ENCODE data around the gene CMPK1.

Gene CMPK1

DNA sequence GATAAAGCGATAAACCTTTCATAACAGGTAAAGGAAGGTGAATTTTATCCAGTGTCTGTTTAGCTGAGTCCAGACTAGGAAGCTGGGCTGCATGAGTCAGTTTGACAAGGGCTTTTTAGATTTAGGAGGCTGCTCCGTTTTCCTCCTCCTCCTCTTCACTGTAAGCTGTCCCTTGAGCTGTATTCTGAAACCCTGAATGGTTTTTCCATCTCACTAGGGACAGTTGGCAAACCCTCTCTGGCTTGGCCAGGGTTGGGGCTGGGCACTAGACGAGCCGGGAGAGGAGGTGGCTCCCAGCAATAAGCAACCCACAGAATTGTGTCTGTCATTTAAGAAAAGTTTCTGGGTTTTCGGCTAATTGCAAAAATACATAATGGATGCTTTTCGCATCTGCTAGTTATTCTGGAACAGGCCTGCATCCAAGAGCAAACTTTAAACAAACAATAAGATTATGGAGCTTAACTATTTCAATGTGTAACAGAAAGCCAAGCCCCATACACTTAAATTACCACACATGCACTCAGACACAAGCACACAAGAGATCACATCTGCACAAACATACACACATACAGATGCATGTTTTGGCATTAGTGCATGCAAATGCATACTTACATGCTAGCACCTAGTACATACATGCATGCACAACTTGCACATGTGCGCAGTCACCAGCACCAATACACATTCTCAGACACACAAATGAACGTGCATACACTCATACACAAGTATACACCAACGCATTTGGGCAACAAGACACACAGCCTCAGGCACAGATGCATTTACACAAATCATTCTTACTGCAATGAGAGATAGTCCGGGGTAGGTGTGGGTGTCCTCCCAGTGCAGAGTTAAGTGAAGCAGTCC lies 54.7 kb downstream of the CMPK1 start:
- H3K9ac ChIP-seq (ENCODE audit: low read length), result no peak overlapping the region
- no peak overlapping the region for H3K4me3 ChIP-seq (ENCODE audit: low read length)
- H3K27me3 ChIP-seq (ENCODE audit: control insufficient read depth, insufficient read depth, low read length), result no peaks in the 10 kb centered on the region
- no peaks in the 10 kb centered on the region for H3K36me3 ChIP-seq (ENCODE audit: control insufficient read depth, insufficient read depth, low read length)
- no peak overlapping the region for H3K27ac ChIP-seq (ENCODE audit: low read depth, low read length)
- no peaks in the 10 kb centered on the region for H3K4me1 ChIP-seq (ENCODE audit: control insufficient read depth, insufficient read depth, low read length)

DNA sequence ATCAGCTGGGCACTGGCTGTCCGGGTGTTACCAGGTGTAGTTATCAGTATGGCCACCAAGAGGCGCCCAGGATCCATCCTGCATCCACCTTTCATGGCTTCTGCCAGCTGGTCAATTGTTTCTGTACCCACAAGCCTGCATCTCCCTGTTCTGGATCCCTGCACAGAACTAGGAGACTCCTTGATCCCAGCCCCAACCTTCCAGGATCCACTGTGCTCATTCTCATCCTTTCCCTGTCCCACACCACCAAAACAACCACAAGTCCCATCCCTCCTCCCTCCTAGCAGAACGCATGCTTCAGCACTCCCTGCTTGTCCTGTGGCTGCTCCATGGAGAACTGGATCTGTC lies 55.3 kb downstream of the CMPK1 start:
- no peaks in the 10 kb centered on the region for H3K4me1 ChIP-seq (ENCODE audit: control insufficient read depth, insufficient read depth, low read length)
- H3K27me3 ChIP-seq (ENCODE audit: control insufficient read depth, insufficient read depth, low read length), result no peaks in the 10 kb centered on the region
- H3K27ac ChIP-seq (ENCODE audit: low read depth, low read length), result no peak overlapping the region
- H3K4me3 ChIP-seq (ENCODE audit: low read length), result no peak overlapping the region
- H3K9ac ChIP-seq (ENCODE audit: low read length), result no peak overlapping the region
- H3K36me3 ChIP-seq (ENCODE audit: control insufficient read depth, insufficient read depth, low read length), result no peaks in the 10 kb centered on the region

DNA sequence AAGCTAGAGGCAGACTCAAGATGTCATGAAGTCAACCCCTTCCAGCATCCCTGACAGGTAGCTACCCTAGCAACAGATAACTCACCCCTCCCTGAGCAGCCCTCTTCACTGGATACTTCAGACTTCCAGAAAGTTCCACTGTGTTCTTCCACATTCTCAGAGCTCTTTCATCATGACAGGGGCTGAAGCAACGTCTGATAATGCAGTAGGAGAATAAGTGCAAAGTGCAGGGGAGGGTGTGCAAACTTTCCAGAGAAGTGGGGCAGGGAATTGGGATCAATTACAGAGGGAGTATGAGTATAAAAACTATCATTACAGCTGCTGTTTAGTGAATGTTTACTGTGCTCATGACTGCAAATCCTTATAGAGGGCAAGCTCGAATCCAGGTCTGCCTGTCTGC lies 56.1 kb downstream of the CMPK1 start:
- H3K36me3 ChIP-seq (ENCODE audit: control insufficient read depth, insufficient read depth, low read length), result no peaks in the 10 kb centered on the region
- H3K9ac ChIP-seq (ENCODE audit: low read length), result no peak overlapping the region
- no peak overlapping the region for H3K27ac ChIP-seq (ENCODE audit: low read depth, low read length)
- no peaks in the 10 kb centered on the region for H3K4me1 ChIP-seq (ENCODE audit: control insufficient read depth, insufficient read depth, low read length)
- no peaks in the 10 kb centered on the region for H3K27me3 ChIP-seq (ENCODE audit: control insufficient read depth, insufficient read depth, low read length)
- no peak overlapping the region for H3K4me3 ChIP-seq (ENCODE audit: low read length)

DNA sequence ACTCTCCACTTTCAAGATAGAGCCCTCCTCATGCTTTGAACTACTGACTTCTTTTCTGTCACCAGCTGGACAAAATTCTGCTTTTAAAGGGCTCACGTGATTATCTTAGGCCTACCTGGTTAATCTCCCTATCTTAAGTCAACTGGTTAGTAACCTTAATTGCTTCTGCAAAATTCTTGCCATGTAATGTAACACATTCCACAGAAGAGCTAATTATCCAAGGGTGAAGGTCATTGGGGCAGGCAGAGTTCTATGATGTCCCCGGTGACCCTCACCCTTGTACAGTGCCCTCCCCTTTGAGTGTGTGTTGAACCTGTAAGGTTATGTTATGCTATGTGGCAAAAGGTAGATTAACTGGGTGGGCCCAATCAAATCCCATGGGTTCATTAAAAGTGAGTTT lies 57.3 kb downstream of the CMPK1 start:
- Histone ChIP-seq H3K36me3 (ENCODE audit: control insufficient read depth, insufficient read depth, low read length) (no peaks in the 10 kb centered on the region), H3K9ac (ENCODE audit: low read length) (no peak overlapping the region), H3K4me3 (ENCODE audit: low read length) (no peak overlapping the region), H3K4me1 (ENCODE audit: control insufficient read depth, insufficient read depth, low read length) (no peaks in the 10 kb centered on the region), H3K27me3 (ENCODE audit: control insufficient read depth, insufficient read depth, low read length) (no peaks in the 10 kb centered on the region), H3K27ac (ENCODE audit: low read depth, low read length) (no peak overlapping the region)

DNA sequence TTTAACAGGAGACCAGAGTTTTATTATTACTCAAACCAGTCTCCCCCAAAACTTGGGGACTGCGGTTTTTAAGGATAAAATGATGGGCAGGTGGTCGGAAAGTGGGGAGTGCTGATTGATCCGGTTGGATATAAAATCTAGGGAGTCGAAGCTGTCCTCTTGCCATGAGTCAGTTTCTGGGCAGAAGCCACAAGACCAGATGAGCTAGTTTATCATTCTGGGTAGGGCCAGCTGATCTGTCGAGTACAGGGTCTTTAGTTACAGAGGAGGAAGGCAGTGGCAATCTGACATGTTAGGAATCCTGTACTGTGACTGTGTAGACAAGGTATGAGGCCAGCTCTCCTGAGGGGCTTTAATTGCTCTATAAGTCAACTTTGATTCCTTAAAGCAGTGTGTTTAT lies 59.6 kb downstream of the CMPK1 start:
- Histone ChIP-seq H3K9ac (ENCODE audit: low read length) (no peak overlapping the region), H3K27ac (ENCODE audit: low read depth, low read length) (no peak overlapping the region), H3K4me1 (ENCODE audit: control insufficient read depth, insufficient read depth, low read length) (no peaks in the 10 kb centered on the region), H3K36me3 (ENCODE audit: control insufficient read depth, insufficient read depth, low read length) (no peaks in the 10 kb centered on the region), H3K27me3 (ENCODE audit: control insufficient read depth, insufficient read depth, low read length) (peaks cover 2% of the 10 kb centered on the region), H3K4me3 (ENCODE audit: low read length) (no peak overlapping the region)

DNA sequence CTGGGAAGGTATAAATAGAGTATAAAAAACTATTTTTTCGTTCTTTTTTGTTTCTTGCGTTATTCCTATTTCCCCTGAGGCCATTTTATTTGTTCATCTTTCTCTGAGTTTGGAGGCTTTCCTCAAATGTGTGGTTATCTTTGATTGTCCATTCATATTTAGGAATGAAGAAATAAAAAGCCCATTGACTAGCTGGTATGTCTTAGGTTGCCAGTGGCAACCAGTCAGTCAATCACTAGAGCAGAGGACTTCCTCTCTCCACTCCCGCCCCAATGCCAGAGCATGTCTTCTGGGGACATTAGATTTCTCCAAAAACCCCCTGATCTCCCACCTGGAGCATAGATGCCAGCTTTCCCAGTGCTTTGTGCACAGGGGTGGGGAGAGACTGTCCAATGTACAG lies 61.8 kb downstream of the CMPK1 start:
- Histone ChIP-seq H3K9ac (ENCODE audit: low read length) (no peak overlapping the region), H3K27me3 (ENCODE audit: control insufficient read depth, insufficient read depth, low read length) (peaks cover 2% of the 10 kb centered on the region), H3K4me1 (ENCODE audit: control insufficient read depth, insufficient read depth, low read length) (no peaks in the 10 kb centered on the region), H3K36me3 (ENCODE audit: control insufficient read depth, insufficient read depth, low read length) (no peaks in the 10 kb centered on the region), H3K4me3 (ENCODE audit: low read length) (no peak overlapping the region), H3K27ac (ENCODE audit: low read depth, low read length) (no peak overlapping the region)

DNA sequence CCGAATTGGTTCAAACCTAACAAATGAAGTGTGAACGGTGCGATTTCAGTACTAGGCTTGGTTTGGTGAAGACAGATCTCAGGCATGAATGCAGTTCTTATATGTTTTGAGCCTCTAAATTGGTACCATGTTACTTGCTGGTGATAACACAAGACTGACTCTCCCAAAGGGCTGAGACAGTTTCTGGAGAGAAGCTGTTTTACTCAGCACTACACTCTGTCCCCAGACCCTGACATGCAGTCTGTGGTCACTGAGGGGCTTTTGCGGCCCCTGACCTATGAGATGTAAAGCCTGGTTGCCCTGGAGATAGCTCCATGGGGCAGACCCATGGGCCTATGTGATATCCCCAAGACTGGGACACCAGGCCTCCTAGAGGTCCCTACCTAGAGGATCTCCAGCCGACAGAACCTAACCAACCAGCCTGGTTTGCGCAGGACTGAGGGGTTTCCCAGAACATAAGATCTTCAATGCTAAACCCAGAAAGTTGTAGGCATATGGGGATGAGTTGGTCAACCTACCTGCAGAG lies 63.1 kb downstream of the CMPK1 start:
- no peak overlapping the region for H3K27ac ChIP-seq (ENCODE audit: low read depth, low read length)
- H3K36me3 ChIP-seq (ENCODE audit: control insufficient read depth, insufficient read depth, low read length), result no peaks in the 10 kb centered on the region
- peaks cover 2% of the 10 kb centered on the region for H3K27me3 ChIP-seq (ENCODE audit: control insufficient read depth, insufficient read depth, low read length)
- H3K9ac ChIP-seq (ENCODE audit: low read length), result no peak overlapping the region
- H3K4me3 ChIP-seq (ENCODE audit: low read length), result no peak overlapping the region
- H3K4me1 ChIP-seq (ENCODE audit: control insufficient read depth, insufficient read depth, low read length), result no peaks in the 10 kb centered on the region

DNA sequence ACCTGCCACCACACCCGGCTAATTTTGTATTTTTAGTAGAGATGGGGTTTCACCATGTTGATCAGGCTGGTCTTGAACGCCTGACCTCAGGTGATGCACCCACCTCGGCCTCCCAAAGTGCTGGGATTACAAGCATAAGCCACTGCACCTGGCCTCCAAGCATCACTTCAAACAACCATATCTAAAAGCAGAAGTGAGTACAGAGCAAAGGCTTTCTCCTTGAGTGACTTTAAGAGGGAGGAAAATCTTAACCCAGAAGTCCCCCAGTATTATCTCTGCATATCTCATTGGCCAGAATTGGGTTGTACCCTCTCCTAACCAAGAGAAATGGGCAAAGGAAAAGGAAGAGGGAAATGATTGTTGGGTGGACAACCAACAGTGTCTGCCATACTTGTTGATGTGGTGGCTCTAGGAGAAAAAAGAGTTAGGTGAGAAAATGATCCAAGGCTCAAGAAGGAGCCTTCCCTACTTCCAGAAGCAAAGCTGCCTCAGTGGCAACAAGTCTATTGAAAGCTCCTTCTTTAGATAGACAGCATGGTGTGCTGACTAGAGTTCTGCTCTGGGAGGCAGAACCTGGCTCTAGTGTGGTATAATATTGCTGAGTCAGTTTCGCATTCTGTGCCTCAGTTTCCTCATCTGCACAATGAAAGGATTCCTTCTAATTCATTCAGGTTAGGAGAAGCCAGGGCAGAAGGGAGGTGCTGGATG lies 65.7 kb downstream of the CMPK1 start:
- Histone ChIP-seq H3K36me3 (ENCODE audit: control insufficient read depth, insufficient read depth, low read length) (no peaks in the 10 kb centered on the region), H3K4me3 (ENCODE audit: low read length) (no peak overlapping the region), H3K9ac (ENCODE audit: low read length) (no peak overlapping the region), H3K4me1 (ENCODE audit: control insufficient read depth, insufficient read depth, low read length) (no peaks in the 10 kb centered on the region), H3K27ac (ENCODE audit: low read depth, low read length) (no peak overlapping the region), H3K27me3 (ENCODE audit: control insufficient read depth, insufficient read depth, low read length) (peaks cover 2% of the 10 kb centered on the region)

DNA sequence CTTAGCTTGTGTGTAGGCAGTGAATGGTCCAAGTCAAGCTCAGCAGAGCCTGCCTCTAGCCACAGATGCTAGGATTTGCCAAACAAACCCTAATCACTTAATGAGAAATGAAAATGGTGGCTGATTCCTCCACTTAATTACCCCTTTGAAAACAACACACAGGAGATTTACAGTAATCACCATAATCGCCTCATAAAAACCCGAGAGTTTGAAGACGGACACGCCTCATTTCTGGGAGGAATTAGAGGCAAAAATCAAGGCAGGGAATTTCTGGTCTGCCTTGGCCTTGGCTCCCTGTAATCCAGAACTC lies 66.2 kb downstream of the CMPK1 start:
- no peak overlapping the region for H3K27ac ChIP-seq (ENCODE audit: low read depth, low read length)
- H3K27me3 ChIP-seq (ENCODE audit: control insufficient read depth, insufficient read depth, low read length), result peaks cover 2% of the 10 kb centered on the region
- no peaks in the 10 kb centered on the region for H3K36me3 ChIP-seq (ENCODE audit: control insufficient read depth, insufficient read depth, low read length)
- no peak overlapping the region for H3K4me3 ChIP-seq (ENCODE audit: low read length)
- H3K9ac ChIP-seq (ENCODE audit: low read length), result no peak overlapping the region
- H3K4me1 ChIP-seq (ENCODE audit: control insufficient read depth, insufficient read depth, low read length), result no peaks in the 10 kb centered on the region

DNA sequence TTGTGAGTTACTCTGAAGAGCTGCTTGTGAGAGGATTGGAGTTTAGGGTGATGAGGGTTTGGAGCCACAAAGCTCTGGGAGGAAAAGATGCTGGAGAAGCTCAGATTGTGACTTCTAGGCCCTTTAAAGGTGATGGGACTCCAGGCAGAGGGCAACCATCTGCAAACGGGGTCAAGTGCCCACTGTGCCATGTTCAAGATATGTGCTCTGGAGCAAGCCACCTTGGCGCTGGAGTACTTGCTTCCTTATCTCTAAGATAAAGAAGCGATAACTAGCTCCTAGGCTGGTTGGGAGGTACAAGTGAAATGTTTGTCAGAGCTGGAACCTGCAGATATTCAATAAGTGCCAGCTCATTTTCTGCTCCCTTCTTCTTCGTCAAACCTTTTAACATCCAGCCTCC lies 68.2 kb downstream of the CMPK1 start:
- Histone ChIP-seq H3K4me3 (ENCODE audit: low read length) (no peak overlapping the region), H3K4me1 (ENCODE audit: control insufficient read depth, insufficient read depth, low read length) (no peaks in the 10 kb centered on the region), H3K27ac (ENCODE audit: low read depth, low read length) (no peak overlapping the region), H3K36me3 (ENCODE audit: control insufficient read depth, insufficient read depth, low read length) (no peaks in the 10 kb centered on the region), H3K9ac (ENCODE audit: low read length) (no peak overlapping the region), H3K27me3 (ENCODE audit: control insufficient read depth, insufficient read depth, low read length) (peaks cover 2% of the 10 kb centered on the region)

DNA sequence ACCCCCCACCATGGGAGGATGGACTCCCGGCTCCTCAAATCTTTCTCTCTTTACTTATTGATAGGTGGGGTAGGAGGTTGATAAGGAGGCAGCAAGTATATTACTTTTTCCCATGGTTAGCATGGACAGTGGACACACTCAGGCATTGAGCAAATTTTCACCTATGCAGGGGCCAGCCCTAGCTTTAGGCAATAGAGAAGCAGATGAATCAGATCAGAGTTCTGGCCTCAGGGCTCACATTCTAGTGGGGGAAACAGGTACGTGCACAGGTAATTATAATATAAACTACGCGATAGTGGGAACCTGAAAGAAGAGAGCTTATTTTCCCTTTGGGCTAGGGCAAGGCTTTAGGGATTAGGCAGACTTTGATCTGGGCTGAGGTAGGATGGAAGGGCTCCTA lies 69.0 kb downstream of the CMPK1 start:
- Histone ChIP-seq H3K27ac (ENCODE audit: low read depth, low read length) (no peak overlapping the region), H3K9ac (ENCODE audit: low read length) (no peak overlapping the region), H3K36me3 (ENCODE audit: control insufficient read depth, insufficient read depth, low read length) (no peaks in the 10 kb centered on the region), H3K4me3 (ENCODE audit: low read length) (no peak overlapping the region), H3K27me3 (ENCODE audit: control insufficient read depth, insufficient read depth, low read length) (no peaks in the 10 kb centered on the region), H3K4me1 (ENCODE audit: control insufficient read depth, insufficient read depth, low read length) (no peaks in the 10 kb centered on the region)

DNA sequence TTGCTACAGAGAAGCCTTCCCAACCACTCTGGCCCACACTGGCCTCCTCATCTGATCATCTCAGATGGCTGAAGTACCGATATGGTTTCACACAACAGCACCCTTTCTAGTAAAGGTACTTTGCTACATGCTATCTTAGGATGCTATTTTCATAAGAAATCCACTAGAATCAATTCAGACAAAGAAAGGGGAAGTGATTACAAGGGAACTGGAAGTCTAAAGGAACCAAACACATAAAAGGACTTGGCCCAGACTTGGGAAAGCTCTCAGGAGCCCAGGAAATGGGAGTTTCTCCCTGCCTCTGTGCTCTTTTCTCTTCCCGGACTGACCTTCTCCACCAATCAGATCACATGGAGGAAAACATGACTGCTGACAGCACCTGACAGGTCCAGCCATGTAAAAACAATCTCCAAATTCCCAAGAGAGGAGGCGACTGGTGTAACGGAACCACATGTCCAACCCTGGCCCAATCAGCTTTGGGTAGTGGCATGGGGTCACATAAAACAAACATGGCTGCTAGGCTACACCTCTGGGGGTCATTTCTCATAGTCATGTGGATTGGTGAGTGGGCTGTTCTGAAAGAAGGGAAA lies 69.8 kb downstream of the CMPK1 start:
- H3K36me3 ChIP-seq (ENCODE audit: control insufficient read depth, insufficient read depth, low read length), result no peaks in the 10 kb centered on the region
- no peak overlapping the region for H3K9ac ChIP-seq (ENCODE audit: low read length)
- no peak overlapping the region for H3K4me3 ChIP-seq (ENCODE audit: low read length)
- H3K4me1 ChIP-seq (ENCODE audit: control insufficient read depth, insufficient read depth, low read length), result no peaks in the 10 kb centered on the region
- H3K27ac ChIP-seq (ENCODE audit: low read depth, low read length), result no peak overlapping the region
- H3K27me3 ChIP-seq (ENCODE audit: control insufficient read depth, insufficient read depth, low read length), result no peaks in the 10 kb centered on the region

Data from rectal smooth muscle tissue (tissue), 1 donor.